H1 (cell line): ENCODE results near the gene NHLRC2. TPM values are rescaled to one million over a fixed set of nuclear protein-coding genes. Genes with fewer than 3 reads are reported as not detected.

Experiments used
- CTCF ChIA-PET: fragments of 300-600 bp; sonication (Branson Sonifier 250); formaldehyde crosslinking; loops from one replicate; lab custom pipeline; 2021; ENCODE audit not compliant: partially characterized antibody; lab: Charles Lee
- POLR2A ChIA-PET: fragments of 300-600 bp; sonication (Branson Sonifier 250); formaldehyde crosslinking; loops from one replicate; lab custom pipeline; 2021; ENCODE audit warnings: inconsistent platforms; ENCODE audit not compliant: partially characterized antibody; lab: Charles Lee
- DNase-seq, 2 experiments: peaks; one replicate each; pipeline versions ENCODE4 v3.0.0 to v3.0.0-alpha.2; 2010 to 2022; ENCODE audit warnings: low spot score in 2 of 2, low read depth in 1 of 2, mixed read lengths in 1 of 2
- FAIRE-seq: peaks from 2 replicates; lab custom pipeline; 2011; peaks lifted over from hg19 to GRCh38; lab: Jason Lieb, UNC
- H2AFZ ChIP-seq: 2 replicates; pipeline ENCODE4 v1.8.1; 2012; ENCODE audit warnings: low read length, inconsistent platforms
- H2AK5ac ChIP-seq: 2 replicates; pipeline ENCODE4 v1.6.1; 2013; ENCODE audit warnings: low read depth, low read length
- H2BK120ac ChIP-seq: replicated peaks from 2 replicates; pipeline ENCODE3; 2013; ENCODE audit warnings: low read depth, low read length, inconsistent platforms
- H2BK12ac ChIP-seq: 2 replicates; pipeline ENCODE4 v1.6.1; 2013; ENCODE audit warnings: low read depth, low read length
- H2BK15ac ChIP-seq: 2 replicates; pipeline ENCODE4 v1.6.1; 2013; ENCODE audit warnings: low read length
- H2BK20ac ChIP-seq: 2 replicates; pipeline ENCODE4 v1.6.1; 2013; ENCODE audit warnings: low read length
- H2BK5ac ChIP-seq: 2 replicates; pipeline ENCODE4 v1.6.1; 2013; ENCODE audit warnings: low read depth, low read length
- H3K14ac ChIP-seq: 2 replicates; pipeline ENCODE4 v1.6.1; 2013; ENCODE audit warnings: inconsistent platforms; ENCODE audit not compliant: insufficient read length
- H3K18ac ChIP-seq: 2 replicates; pipeline ENCODE4 v1.6.1; 2013; ENCODE audit warnings: low read length; ENCODE audit errors: extremely low read depth
- H3K23ac ChIP-seq: 2 replicates; pipeline ENCODE4 v1.6.1; 2013; ENCODE audit warnings: inconsistent platforms; ENCODE audit not compliant: insufficient read length
- H3K23me2 ChIP-seq: 2 replicates; pipeline ENCODE4 v1.6.1; 2013; ENCODE audit warnings: low read depth, low read length
- H3K27ac ChIP-seq: 2 replicates; pipeline ENCODE4 v1.6.1; 2011; ENCODE audit warnings: low read depth, low read length, inconsistent platforms
- H3K27me3 ChIP-seq, 4 experiments: replicated peaks in 1 of 4; 1 replicate in 1 of 4; 2 replicates in 3 of 4; pipeline versions ENCODE4 v1.6.1 to v1.8.1; 2011 to 2013; ENCODE audit warnings: low read length in 3 of 4, mild to moderate bottlenecking in 3 of 4, inconsistent platforms in 2 of 4, mixed read lengths in 2 of 4, moderate library complexity in 1 of 4; ENCODE audit not compliant: control insufficient read depth in 3 of 4, insufficient read depth in 3 of 4; ENCODE audit errors: extremely low read depth in 1 of 4
- H3K36me3 ChIP-seq, 4 experiments: 2 replicates each; pipeline versions ENCODE4 v1.6.1 to v1.8.1; 2011 to 2013; ENCODE audit warnings: mild to moderate bottlenecking in 4 of 4, low read length in 3 of 4, moderate library complexity in 2 of 4, control low read depth in 1 of 4, inconsistent platforms in 1 of 4; ENCODE audit not compliant: insufficient read depth in 4 of 4, control insufficient read depth in 2 of 4
- H3K4ac ChIP-seq: replicated peaks from 2 replicates; pipeline ENCODE3; 2013; ENCODE audit warnings: low read length, low read depth, mixed read lengths, inconsistent platforms; ENCODE audit not compliant: insufficient read length
- H3K4me1 ChIP-seq, 4 experiments: replicated peaks in 1 of 4; 1 replicate in 1 of 4; 2 replicates in 3 of 4; pipeline versions ENCODE4 v1.6.1 to v1.8.1; 2011 to 2013; ENCODE audit warnings: low read length in 3 of 4, inconsistent platforms in 2 of 4, mixed read lengths in 1 of 4; ENCODE audit not compliant: insufficient read depth in 4 of 4, control insufficient read depth in 3 of 4
- H3K4me2 ChIP-seq, 2 experiments: 2 replicates each; pipeline versions ENCODE4 v1.6.1 to v1.8.1; 2011 to 2013; ENCODE audit warnings: low read depth in 2 of 2, low read length in 2 of 2, control low read depth in 1 of 2, inconsistent platforms in 1 of 2, mild to moderate bottlenecking in 1 of 2; ENCODE audit not compliant: insufficient read depth in 1 of 2
- H3K4me3 ChIP-seq, 4 experiments: fragments of 200-600, 300-600 bp in 1 of 4; sonication (generic), shearing (Covaris generic), sonication (Bioruptor Twin) in 1 of 4; 2 replicates each; pipeline versions ENCODE4 v1.5.1 to v1.8.1; 2011 to 2016; ENCODE audit warnings: low read length in 4 of 4, low read depth in 3 of 4, control low read depth in 2 of 4, inconsistent platforms in 2 of 4, mild to moderate bottlenecking in 2 of 4, mixed read lengths in 1 of 4, moderate library complexity in 1 of 4; ENCODE audit not compliant: insufficient read depth in 2 of 4; ENCODE audit errors: extremely low read depth in 1 of 4
- H3K56ac ChIP-seq: replicated peaks from 2 replicates; pipeline ENCODE3; 2013; ENCODE audit warnings: low read depth, mild to moderate bottlenecking, mixed read lengths, low read length, inconsistent platforms; ENCODE audit not compliant: insufficient read length
- H3K79me1 ChIP-seq: 2 replicates; pipeline ENCODE4 v1.6.1; 2013; ENCODE audit warnings: low read depth, low read length, control low read depth
- H3K79me2 ChIP-seq, 2 experiments: 2 replicates each; pipeline versions ENCODE4 v1.6.1 to v1.8.1; 2012 to 2013; ENCODE audit warnings: low read length in 2 of 2, mild to moderate bottlenecking in 2 of 2, inconsistent platforms in 1 of 2; ENCODE audit not compliant: insufficient read depth in 2 of 2, control insufficient read depth in 1 of 2
- H3K9ac ChIP-seq, 4 experiments: replicated peaks in 1 of 4; 1 replicate in 1 of 4; 2 replicates in 3 of 4; pipeline versions ENCODE4 v1.6.1 to v1.8.1; 2011 to 2013; ENCODE audit warnings: low read depth in 3 of 4, low read length in 3 of 4, control low read depth in 2 of 4, mild to moderate bottlenecking in 2 of 4, moderate library complexity in 2 of 4, inconsistent platforms in 1 of 4; ENCODE audit errors: extremely low read depth in 1 of 4
- H3K9me3 ChIP-seq, 2 experiments: 2 replicates each; pipeline versions ENCODE4 v1.6.1 to v1.8.1; 2012 to 2013; ENCODE audit warnings: mild to moderate bottlenecking in 2 of 2, moderate library complexity in 2 of 2, control low read depth in 1 of 2, inconsistent platforms in 1 of 2, low read depth in 1 of 2, low read length in 1 of 2, mixed read lengths in 1 of 2; ENCODE audit not compliant: insufficient read depth in 2 of 2
- H4K20me1 ChIP-seq, 2 experiments: replicated peaks in 1 of 2; 2 replicates each; pipeline versions ENCODE3 to v1.8.1; 2011 to 2013; ENCODE audit warnings: inconsistent platforms in 2 of 2, low read length in 2 of 2, mild to moderate bottlenecking in 1 of 2; ENCODE audit not compliant: insufficient read depth in 2 of 2, control insufficient read depth in 1 of 2
- H4K5ac ChIP-seq: 2 replicates; pipeline ENCODE4 v1.6.1; 2013; ENCODE audit warnings: low read length, low read depth, mixed read lengths, inconsistent platforms; ENCODE audit not compliant: insufficient read length
- H4K8ac ChIP-seq: 2 replicates; pipeline ENCODE4 v1.8.0; 2013; ENCODE audit warnings: mild to moderate bottlenecking, moderate library complexity, low read length, inconsistent platforms; ENCODE audit not compliant: insufficient read depth; ENCODE audit errors: extremely low read depth
- H4K91ac ChIP-seq: replicated peaks from 2 replicates; pipeline ENCODE3; 2013; ENCODE audit warnings: low read length, mixed read lengths, inconsistent platforms; ENCODE audit not compliant: insufficient read length
- BACH1 ChIP-seq: IDR thresholded peaks from 2 replicates; pipeline ENCODE4 v1.6.1; 2012; ENCODE audit warnings: low read length, improper control_type of control experiment
- CHD2 ChIP-seq: IDR thresholded peaks from 2 replicates; pipeline ENCODE4 v1.6.1; 2012; ENCODE audit warnings: low read length, improper control_type of control experiment
- CTBP2 ChIP-seq: IDR thresholded peaks from 2 replicates; pipeline ENCODE4 v1.7.0; 2011; ENCODE audit warnings: borderline replicate concordance, mild to moderate bottlenecking, moderate library complexity, mixed read lengths, low read length; ENCODE audit not compliant: insufficient read depth, insufficient read length
- JUND ChIP-seq: IDR thresholded peaks from 2 replicates; pipeline ENCODE4 v1.6.1; 2011; ENCODE audit warnings: mild to moderate bottlenecking, improper control_type of control experiment, low read length
- KDM5A ChIP-seq: fragments of 200-600 bp; IDR thresholded peaks from 2 replicates; pipeline ENCODE4 v1.7.1; 2012; ENCODE audit warnings: mild to moderate bottlenecking, low read length, inconsistent platforms, mixed read lengths
- RAD21 ChIP-seq, 2 experiments: IDR thresholded peaks in 1 of 2; conservative IDR thresholded peaks in 1 of 2; 2 replicates each; pipeline ENCODE4 v1.6.1; 2011; ENCODE audit warnings: low read depth in 2 of 2, low read length in 2 of 2, improper control_type of control experiment in 1 of 2, inconsistent platforms in 1 of 2, mild to moderate bottlenecking in 1 of 2, moderate library complexity in 1 of 2
- RBBP5 ChIP-seq: IDR thresholded peaks from 2 replicates; pipeline ENCODE4 v1.7.1; 2012; ENCODE audit warnings: low read depth, mild to moderate bottlenecking, inconsistent platforms, low read length, moderate library complexity, borderline replicate concordance
- RFX5 ChIP-seq: IDR thresholded peaks from 2 replicates; pipeline ENCODE4 v1.6.1; 2011; ENCODE audit warnings: low read depth, low read length, improper control_type of control experiment, borderline replicate concordance
- SP2 ChIP-seq: IDR thresholded peaks from 2 replicates; pipeline ENCODE4 v1.6.1; 2012; ENCODE audit warnings: mild to moderate bottlenecking, low read length, inconsistent platforms
- TAF7 ChIP-seq: optimal IDR thresholded peaks from 2 replicates; pipeline ENCODE3; 2011; ENCODE audit warnings: low read depth, mild to moderate bottlenecking, inconsistent platforms, low read length, moderate library complexity, borderline replicate concordance
- TBP ChIP-seq: IDR thresholded peaks from 2 replicates; pipeline ENCODE4 v1.6.1; 2011; ENCODE audit warnings: low read depth, low read length, improper control_type of control experiment
- WGBS, 2 experiments: shearing (Covaris generic) in 1 of 2; methylation state at CpG; one replicate each; pipeline versions ENCODE4 v1.1.6 to v1.1.7; 2013 to 2015; ENCODE audit warnings: low lambda C conversion rate in 2 of 2, mixed read lengths in 2 of 2, inconsistent platforms in 1 of 2, low coverage in 1 of 2, missing lambda C conversion rate in 1 of 2; ENCODE audit not compliant: insufficient replicate concordance in 2 of 2, insufficient coverage in 1 of 2, insufficient read length in 1 of 2; ENCODE audit errors: extremely low coverage in 1 of 2, missing lambda C conversion rate in 1 of 2; 5-methylcytosine and 5-hydroxymethylcytosine counted together
- polyA plus RNA-seq, 7 experiments: library from polyadenylated mRNA; depleted of rRNA in 3 of 7; stranded (reverse) in 5 of 7; unstranded in 2 of 7; fragments of >200 nt in 5 of 7; fragments of 200-250 nt in 2 of 7; gene quantifications; 1 replicate in 5 of 7; 2 replicates in 1 of 7; 4 replicates in 1 of 7; pipeline versions ENCODE4 v1.2.1 to v1.2.3, GENCODE V29; 2011 to 2013; ENCODE audit warnings: missing spikeins in 2 of 7, mixed read lengths in 2 of 7
- total RNA-seq: library from RNA; stranded (reverse); fragmentation: NEBNext Ultra II Directional; extraction: Animal tissue kit (Norgen Biotek cat#: 25700); gene quantifications from 2 replicates; pipeline ENCODE4 v1.2.1, GENCODE V29; 2021
- TF ChIP-seq, protein P1 (sequence below): IDR thresholded peaks from 2 replicates; pipeline ENCODE4 v1.6.1; 2011; ENCODE audit warnings: low read depth, mild to moderate bottlenecking, low read length; ENCODE audit not compliant: insufficient read depth

NHLRC2 gene
- total and polyA plus RNA-seq, 2 of the 8 experiments (the other 6 are each of a cell fraction or from before 2014, with no cell fraction given), result 4.9 to 25.6 TPM

DNA sequence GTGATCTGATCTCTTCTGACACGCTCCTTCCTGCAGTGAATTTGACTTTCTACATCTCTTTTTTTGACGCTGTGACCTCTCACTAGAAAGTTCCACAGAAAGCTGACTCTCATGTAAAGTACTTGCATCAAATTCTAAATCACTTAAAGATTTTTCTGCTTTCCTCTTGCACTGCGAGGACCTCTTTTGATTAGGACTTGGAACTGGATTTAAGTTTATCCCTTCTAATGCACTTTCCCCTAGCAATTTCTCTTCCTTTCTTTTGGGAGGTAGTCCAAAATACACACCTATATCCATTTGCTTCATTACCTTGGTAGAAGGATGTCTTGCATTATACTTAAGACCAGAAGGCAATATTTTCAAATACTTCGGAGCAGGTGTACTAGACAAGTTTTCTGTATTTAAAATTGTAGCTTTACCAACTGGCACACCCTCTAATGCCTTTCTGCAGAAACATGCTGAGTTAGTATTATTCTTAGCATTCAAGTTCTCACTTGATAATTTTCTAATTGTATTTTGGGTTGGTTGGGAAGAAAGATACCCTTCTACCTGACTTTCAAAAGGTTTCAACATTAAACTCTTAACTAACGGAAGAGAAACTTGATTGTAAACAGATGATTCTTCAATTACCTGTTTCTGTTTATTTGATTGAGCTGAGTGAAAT is 5.2 kb upstream of the NHLRC2 start:
- Histone ChIP-seq H3K4me2 (no peak overlapping the region), H3K36me3 (peaks cover 0 to 12% (median 3%) of the 10 kb centered on the region in 4 experiments; a peak in 4 of 8 replicates), H2BK15ac (no peak overlapping the region), H2BK20ac (no peak overlapping the region), H2BK120ac (no peak overlapping the region), H2BK5ac (no peak overlapping the region), H3K23me2 (peaks cover 4% of the 10 kb centered on the region; the same call in 1 of the 2 replicates), H4K91ac (no peak overlapping the region), H3K79me2 (peaks cover 0 to 10% of the 10 kb centered on the region in 2 experiments; a peak in 1 of 4 replicates), H4K8ac (no peak overlapping the region), H3K4me1 (peaks cover 0 to 2% (median 0%) of the 10 kb centered on the region in 4 experiments; a peak in 1 of 7 replicates), H3K4me3 (no peak overlapping the region), H4K5ac (no peak overlapping the region), H3K79me1 (no peaks in the 10 kb centered on the region), H2AK5ac (no peak overlapping the region), H3K56ac (no peak overlapping the region), H4K20me1 (no peaks in the 10 kb centered on the region), H2AFZ (no peak overlapping the region), H3K23ac (no peak overlapping the region), H3K27ac (no peak overlapping the region), H3K9me3 (no peaks in the 10 kb centered on the region), H3K4ac (no peak overlapping the region), H3K9ac (no peak overlapping the region), H3K18ac (no peak overlapping the region), H2BK12ac (no peak overlapping the region), H3K27me3 (no peaks in the 10 kb centered on the region), H3K14ac (no peak overlapping the region)
- CTCF ChIA-PET, result interaction anchor here (0.8 to 1.0 kb wide), 2 partner anchors 10 to 28 kb away, joined by 3 to 5 read pairs; no protein-coding TSS in a partner anchor
- 96% methylated on average over 5 of the region's 5 CpGs; no CpG with 5 or more reads in 1 of the 2 experiments for WGBS, 2 experiments
- no peak for DNase-seq
- POLR2A ChIA-PET, result no interaction called here
- FAIRE-seq, result no peak
- no peak for TF ChIP-seq TBP
- TF ChIP-seq RAD21 (IDR thresholded peaks at IDR 0.05 in 1 of 2, conservative IDR thresholded peaks at IDR 0.05 in 1 of 2; ENCODE audit: low read depth in 2 of 2, low read length in 2 of 2), result no peak
- TF ChIP-seq, protein P1, sequence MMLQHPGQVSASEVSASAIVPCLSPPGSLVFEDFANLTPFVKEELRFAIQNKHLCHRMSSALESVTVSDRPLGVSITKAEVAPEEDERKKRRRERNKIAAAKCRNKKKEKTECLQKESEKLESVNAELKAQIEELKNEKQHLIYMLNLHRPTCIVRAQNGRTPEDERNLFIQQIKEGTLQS, result no peak
- TF ChIP-seq TAF7, result no peak
- no peak for TF ChIP-seq BACH1
- no peak for TF ChIP-seq CTBP2
- TF ChIP-seq RBBP5, result no peak
- TF ChIP-seq JUND, result no peak
- TF ChIP-seq SP2, result no peak
- TF ChIP-seq KDM5A, result no peak
- TF ChIP-seq RFX5, result no peak
- TF ChIP-seq CHD2, result no peak
